ENCODE measurements around the gene COL18A1. TPM values are rescaled to one million over a fixed set of nuclear protein-coding genes. Genes with fewer than 3 reads are reported as not detected.

COL18A1 gene
- total and polyA plus RNA-seq, 9 of the 15 experiments (the other 6 are each of a cell fraction or from before 2014, with no cell fraction given): 0.14 to 16.4 (median 2.0) TPM

- TF ChIP-seq ARID2 (IDR thresholded peaks at IDR 0.05): no peak
- TF ChIP-seq ZNF764 (CRISPR knock-in tag; IDR thresholded peaks at IDR 0.05; ENCODE audit: low read depth): no peak
- TF ChIP-seq SP1 (CRISPR knock-in tag; IDR thresholded peaks at IDR 0.05): peak; percentile 70
- no peak for TF ChIP-seq HSF4 (CRISPR knock-in tag; IDR thresholded peaks at IDR 0.05; ENCODE audit: borderline replicate concordance)
- no peak for TF ChIP-seq ZNF197 (CRISPR knock-in tag; IDR thresholded peaks at IDR 0.05; ENCODE audit: low read depth)
- no peak for TF ChIP-seq ZNF639 (CRISPR knock-in tag; conservative IDR thresholded peaks at IDR 0.05 in 1 of 2, IDR thresholded peaks at IDR 0.05 in 1 of 2)
- no peak for TF ChIP-seq PHTF2 (CRISPR knock-in tag; IDR thresholded peaks at IDR 0.05)
- TF ChIP-seq MAFF (IDR thresholded peaks at IDR 0.05; ENCODE audit: low read length): no peak
- TF ChIP-seq KLF10 (CRISPR knock-in tag; IDR thresholded peaks at IDR 0.05): no peak
- peak; percentile 77 for TF ChIP-seq POLR2A (conservative IDR thresholded peaks at IDR 0.05)
- no peak for TF ChIP-seq PRMT5 (CRISPR knock-in tag; IDR thresholded peaks at IDR 0.05)
- no peak for TF ChIP-seq BRF1 (IDR thresholded peaks at IDR 0.05; ENCODE audit: borderline replicate concordance, extremely low read depth, insufficient read length)
- TF ChIP-seq PKNOX1 (IDR thresholded peaks at IDR 0.05): no peak
- TF ChIP-seq BRD4 (IDR thresholded peaks at IDR 0.05): no peak
- no peak for TF ChIP-seq KAT2B (IDR thresholded peaks at IDR 0.05; ENCODE audit: low read depth, low read length)
- no peak for TF ChIP-seq MEIS2 (IDR thresholded peaks at IDR 0.05; ENCODE audit: partially characterized antibody)
- TF ChIP-seq KLF6 (CRISPR knock-in tag; IDR thresholded peaks at IDR 0.05; ENCODE audit: borderline replicate concordance): no peak
- peak; percentile 23 for TF ChIP-seq HNRNPLL (IDR thresholded peaks at IDR 0.05; ENCODE audit: low read depth, low read length, poor library complexity, severe bottlenecking)
- peak; percentile 23; the same call in 1 of the 2 replicates for TF ChIP-seq RAD51 (IDR thresholded peaks at IDR 0.05; ENCODE audit: borderline replicate concordance, low read depth)
- TF ChIP-seq GTF2E2 (tag; IDR thresholded peaks at IDR 0.05): no peak
- TF ChIP-seq FOXJ2 (tag; IDR thresholded peaks at IDR 0.05): no peak
- no peak for TF ChIP-seq HES1 (IDR thresholded peaks at IDR 0.05; ENCODE audit: low read depth)
- TF ChIP-seq CBX3 (IDR thresholded peaks at IDR 0.05; ENCODE audit: borderline replicate concordance in 1 of 2, low read length in 2 of 2): no peak; a peak in 1 of 3 replicates
- no peak for TF ChIP-seq GATA2 (CRISPR knock-in tag; IDR thresholded peaks at IDR 0.05)
- TF ChIP-seq OTX1 (CRISPR knock-in tag; IDR thresholded peaks at IDR 0.05): no peak
- no peak for TF ChIP-seq ZNF316 (IDR thresholded peaks at IDR 0.05)
- TF ChIP-seq RBBP5 (IDR thresholded peaks at IDR 0.05; ENCODE audit: borderline replicate concordance, insufficient read depth, low read length, poor library complexity, severe bottlenecking): peak; percentile 76
Observed at GRCh38 chr21:45541221-45542039, 136.5 kb downstream of the COL18A1 start (continued).
